Measurements from ENCODE around the gene ZNF652.
"Not testable (repeated sequence)": the region's sequence is repeated elsewhere in the genome, so short reads cannot be mapped to it uniquely, and the experiment has no call there.

ZNF652 gene

DNA sequence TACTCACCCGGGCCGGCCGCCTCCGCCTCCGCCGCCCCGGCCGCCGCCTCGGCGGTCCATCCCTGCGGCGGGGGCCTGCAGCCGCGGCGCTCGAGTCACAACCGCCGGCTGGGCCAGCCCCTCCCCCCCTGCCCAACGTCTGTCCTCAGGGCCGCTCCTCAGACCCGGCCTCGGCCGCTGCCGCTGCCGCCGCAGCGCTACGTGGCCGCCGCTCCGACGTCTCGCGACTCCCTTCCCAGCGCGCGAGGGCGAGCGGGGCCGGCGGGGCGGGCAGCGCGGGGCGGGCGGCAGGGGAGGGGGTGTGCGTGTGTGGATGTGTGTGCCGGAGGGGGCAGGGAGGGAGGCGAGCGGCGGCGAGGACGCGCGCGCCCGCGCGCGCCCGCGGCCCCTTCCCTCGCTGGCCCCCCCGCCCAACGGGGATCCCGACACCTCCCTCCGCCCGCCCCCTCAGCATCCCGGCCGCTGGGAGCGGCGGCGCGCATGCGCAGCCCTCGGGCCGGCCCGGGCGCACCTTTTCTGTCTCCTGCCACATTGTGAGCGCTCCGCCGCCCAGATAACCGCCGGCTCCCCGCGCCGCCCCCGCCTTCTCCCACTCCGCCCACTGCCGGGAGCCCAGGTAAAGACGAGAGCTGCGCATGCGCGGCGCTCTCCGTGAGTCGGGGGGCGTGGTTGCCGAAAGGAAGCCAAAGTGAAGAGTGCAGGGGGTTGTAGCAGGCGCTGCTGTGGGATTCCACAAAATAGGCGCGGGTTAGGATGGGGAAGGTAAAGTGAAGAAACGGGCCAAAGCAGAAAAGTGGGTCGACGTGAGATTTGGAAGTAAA is at the start of gene ZNF652:
ZNF652 (minus strand) TSS at position 349 of the 821 bp plus-strand sequence. CDS start 44,525 bp downstream, outside the sequence.
- peak; percentile 95 for DNase-seq

DNA sequence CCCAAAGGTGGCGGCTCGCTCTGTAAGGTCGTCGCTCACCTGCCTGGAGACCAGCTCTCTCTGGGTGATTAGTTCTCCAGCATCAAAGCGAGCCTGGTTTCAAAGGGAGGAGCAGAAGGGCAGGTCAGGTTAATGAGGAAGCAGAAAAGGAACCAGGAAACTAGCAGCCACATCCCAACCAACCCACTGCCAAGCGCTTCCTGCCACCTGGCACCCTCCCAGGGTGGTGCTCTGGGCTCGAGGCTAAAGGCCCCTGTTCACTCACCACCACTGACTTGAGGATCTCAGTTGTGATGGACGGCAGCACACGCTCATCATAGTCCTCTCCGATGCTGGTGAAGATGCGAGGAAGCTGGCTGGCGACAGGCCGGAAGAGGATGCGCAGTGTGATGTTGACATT is 47.0 kb upstream of the ZNF652 start:
- no peak for DNase-seq

DNA sequence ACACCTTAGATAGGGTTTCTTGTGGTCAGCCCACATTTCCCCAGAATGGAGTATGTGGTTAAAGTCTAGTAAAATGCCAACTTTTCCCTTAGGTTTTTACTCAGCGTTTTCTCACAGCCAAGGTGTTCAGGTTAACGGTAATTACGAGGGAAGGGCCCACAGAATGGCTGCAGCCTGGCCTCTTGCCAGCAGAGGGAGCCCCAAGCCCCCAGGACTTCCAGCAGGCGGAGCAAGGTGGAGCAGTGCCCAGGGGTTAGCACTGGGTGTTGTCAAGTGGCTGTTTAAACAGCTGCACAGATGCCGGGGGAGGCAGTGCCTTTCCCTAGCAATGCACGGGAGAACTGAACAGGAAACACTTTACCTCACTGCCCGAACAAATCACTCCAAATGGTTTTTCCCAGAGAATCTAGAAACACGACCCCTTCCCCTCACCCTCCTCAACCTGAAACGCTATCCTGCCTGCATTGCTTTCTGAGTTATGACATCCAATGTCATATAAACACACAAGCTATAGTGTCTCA is 46.0 kb upstream of the ZNF652 start:
- peak; percentile 87 for DNase-seq

DNA sequence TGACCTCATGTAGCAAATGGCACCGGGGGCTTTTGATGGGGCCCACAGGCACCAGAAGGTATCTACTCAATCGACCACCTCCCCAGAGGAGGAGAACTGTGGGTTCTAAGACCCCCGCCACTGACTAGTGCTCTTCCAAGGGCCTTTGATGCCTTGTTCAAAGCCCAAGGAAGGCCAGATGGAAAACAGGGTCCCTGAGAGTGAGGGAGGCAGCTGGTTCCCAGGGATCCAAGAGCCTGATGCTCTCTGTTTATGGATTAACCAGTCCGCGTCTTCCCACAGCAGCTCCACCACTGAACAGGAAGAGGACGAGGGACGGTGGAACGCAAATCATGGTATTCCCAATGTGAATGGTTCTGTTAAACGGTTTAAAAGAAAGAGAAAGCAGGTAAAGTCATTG is 45.0 kb upstream of the ZNF652 start:
- no peak for DNase-seq

DNA sequence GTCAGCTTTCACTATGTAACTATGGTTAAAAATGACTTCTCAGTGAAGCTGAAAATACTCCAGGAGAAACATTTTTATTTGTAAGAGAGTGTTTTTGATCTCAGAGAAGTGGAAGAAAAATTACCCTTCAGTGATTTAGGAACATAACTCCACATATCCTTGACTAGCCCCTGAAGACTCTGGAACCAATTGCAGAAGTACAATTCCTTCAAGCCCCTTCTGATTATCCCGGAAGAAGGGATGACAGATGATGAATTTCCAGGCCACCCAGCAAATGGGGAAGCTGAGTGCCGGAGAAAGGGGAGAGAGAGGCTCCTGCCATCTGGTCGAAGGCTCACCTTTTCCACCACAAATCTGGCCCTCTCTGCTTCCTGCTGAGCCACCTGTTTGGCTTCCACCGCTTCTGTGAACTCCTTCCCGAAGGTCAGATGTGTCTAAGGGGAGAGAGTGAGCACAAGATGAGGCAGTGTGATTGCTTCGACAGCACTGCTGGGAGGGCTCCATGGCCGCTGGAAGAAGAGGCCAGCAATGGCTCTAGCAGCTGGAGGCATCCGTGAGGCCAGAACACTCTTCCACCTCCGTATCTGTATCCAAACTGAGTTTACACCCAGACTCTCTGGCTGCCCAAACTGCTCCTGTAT is 44.5 kb upstream of the ZNF652 start:
- DNase-seq: no peak

DNA sequence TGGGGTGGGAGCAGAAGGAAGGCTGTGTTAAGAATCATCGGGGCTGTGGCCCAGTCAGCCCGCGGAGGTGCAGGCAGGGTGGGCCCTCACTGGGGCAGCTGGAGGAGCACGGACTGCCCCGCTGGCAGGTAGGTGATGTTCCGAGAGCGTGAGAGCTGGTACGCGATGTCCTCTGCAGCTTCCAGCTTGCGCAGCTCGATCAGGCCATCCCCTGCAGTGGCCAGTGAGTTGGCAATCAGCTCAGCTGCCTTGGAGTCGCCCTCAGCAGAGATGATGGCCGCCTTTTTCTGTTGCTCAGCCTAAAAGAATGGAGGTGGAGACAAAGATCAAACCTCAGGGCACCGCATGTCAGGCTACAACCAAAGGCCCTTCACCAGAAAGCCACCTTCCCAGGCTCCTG is 42.9 kb upstream of the ZNF652 start:
- DNase-seq: no peak

DNA sequence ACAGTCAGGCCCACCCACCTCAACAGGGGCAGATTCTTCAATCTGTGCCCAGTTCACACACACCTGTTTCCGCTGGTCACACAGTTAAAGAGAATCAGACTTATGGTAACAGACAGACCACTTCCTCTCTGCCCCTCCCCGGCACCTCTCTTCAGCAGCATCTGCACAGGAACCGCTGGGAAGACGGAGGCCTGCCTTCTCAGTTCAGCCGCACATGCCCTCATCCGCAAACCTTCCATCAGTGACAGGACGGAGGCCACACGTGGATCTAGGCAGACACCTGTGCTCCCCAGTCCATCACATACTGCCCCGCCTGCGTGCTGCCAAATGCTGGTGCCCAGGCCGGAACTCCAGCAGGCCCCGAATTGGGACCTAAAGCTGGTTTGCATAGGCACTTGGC is 42.3 kb upstream of the ZNF652 start:
- DNase-seq: peak; percentile 54

DNA sequence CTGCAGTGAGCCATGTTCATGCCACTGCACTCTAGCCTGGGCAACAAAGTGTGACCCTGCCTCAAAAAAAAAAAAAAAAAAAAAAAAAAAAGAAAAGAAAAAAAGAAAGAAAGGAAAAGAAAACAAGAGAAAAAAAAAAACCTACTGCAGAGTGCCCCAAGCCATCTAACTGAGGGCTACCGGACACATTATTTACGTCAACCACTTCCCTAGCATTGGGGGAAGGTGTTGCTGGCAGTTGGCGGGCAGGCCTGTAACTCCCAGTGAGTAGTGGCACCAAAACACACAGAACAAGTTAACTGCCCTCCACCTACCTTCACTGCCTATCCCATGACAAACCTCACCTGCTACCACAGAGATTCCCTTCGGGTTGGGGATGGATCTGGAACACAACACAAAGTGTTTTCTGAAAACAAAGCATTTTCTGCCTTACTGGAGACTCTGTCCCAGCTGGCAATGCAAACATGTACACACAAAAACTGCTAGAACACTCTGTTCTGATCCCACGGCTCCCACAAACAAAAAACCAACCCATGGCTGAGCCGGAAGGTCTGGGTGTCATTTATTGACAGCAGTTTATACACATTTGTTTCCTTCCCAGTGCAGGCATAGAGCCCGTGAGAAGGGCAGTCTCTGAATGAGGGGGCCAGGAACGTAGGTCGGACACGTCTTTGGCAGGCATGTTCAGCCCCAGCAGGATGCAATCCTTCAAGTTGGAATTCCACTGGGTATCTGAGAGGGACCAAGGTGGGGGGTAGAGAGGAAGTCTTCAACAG is 41.7 kb upstream of the ZNF652 start:
- DNase-seq: peak; percentile 21

DNA sequence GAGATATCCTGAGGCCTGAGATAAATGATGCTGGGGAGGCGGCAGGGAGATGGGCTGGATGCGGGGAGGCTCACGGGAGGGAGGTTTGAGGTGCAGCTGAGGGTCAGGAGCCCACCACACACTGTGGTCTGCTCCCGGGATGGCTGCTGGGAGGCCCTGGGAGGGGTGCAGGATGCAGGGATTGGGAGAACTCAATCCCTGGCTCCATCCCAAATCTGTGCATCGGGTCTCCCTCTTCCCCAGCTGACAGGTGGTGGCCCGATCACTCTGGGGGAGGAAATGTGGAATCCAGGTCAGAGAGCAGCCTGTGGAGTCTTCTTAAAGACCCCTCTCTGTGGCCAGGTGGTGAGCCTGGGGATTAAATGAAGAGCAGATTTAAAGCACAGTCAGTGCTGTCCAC is 40.7 kb upstream of the ZNF652 start:
- DNase-seq: no peak

DNA sequence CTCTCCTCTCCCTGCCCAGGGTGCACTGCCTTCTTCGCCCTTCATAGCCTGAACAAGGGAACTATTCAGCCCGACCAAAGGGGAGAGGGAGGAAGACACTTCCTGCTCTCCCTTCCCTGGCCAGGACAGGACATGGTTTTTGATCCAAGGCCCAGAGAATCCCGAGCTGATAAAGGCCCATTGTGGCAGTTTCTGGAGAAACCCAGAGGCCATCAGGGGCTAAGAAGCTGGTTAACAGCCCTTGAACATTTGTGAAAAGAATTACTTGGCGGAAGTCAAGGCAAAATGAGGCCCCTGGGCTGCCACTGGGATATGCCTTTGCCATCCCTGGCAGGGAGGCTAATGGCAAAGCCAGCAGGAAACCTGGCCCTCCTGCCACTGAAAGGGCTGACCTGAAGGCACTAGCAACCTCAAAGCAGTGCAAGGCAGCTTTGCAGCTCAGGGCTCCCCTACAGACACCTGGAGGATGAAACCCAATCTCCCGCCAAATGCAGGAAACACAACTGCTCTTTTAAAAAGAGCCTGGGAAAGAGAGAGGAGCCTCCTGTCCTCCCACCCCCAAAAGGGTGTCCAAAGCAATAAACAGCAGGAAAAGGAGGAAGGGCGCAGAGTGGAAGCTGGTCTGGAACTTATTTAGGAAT is 40.0 kb upstream of the ZNF652 start:
- no peak for DNase-seq

DNA sequence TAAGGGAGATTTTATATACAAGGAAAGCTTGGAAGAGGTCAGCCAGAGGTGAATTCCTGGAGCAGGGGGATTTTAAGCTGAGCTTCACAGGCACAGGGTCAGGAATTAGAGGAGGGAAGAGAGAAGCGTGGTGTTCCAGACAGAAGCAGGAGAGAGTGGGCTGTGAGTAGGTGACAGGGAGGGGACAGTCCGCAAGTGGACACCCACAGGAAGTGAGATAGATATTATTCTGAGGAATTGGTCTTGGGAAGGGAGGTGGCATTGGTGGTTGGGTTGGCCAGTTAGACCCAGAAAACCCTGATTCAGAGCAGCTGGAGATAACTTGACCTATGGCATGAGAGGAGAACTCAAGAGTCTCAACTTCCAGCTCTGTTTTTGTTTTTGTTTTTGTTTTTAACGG is 37.9 kb upstream of the ZNF652 start:
- no peak for DNase-seq

DNA sequence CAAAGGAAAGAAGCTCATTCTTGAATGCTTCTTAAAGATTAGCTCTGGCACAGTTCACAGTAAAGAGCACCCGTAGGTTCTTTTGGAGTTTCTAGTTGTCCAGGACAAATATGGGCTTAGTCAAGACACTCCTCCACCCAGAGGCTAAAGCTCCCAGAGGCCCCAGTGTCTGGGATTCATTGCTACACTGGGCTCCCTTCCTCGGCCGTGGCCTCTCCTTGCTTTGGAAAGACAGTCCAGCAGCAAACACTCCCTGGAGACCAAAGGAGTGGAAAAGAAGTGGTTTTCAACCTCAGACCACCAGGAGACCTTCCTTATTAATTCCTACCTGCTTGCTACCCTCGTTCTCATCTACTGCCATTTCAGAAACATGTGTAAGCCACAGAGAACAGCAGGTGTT is 35.5 kb upstream of the ZNF652 start:
- DNase-seq: no peak

DNA sequence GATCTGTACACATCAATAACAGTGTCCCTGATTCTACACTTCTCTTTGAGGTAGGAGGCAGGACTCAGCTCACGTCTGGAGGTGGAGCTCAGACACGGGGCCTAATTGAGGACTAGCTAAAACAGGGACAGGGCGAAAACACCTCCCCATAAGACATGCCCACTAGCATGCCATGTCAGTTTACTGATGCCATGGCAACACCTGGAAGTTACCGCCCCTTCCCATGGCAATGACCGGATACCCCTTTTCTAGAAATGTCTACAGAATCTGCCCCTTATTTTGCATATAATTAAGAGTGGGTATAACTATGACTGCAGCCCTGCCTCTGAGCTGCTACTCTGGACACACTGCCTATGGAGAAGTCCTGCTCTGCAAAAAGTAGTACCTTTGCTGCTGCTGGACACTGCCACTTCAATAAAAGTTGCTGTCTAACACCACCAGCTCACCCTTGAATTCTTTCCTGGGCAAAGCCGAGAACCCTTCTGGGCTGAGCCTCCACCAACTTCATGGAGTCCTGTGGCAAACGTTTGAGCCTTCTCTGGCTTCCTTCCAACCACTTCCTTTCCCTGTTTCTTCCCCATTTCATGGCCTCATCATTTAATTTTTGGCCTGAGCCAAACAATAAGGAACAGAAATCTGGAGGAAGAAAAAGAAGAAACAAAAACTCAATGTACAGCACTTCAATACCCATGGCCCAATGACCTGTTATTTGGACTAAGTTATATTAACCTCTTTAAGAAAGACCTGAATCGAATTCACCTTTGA is 31.6 kb upstream of the ZNF652 start:
- no peak for DNase-seq

DNA sequence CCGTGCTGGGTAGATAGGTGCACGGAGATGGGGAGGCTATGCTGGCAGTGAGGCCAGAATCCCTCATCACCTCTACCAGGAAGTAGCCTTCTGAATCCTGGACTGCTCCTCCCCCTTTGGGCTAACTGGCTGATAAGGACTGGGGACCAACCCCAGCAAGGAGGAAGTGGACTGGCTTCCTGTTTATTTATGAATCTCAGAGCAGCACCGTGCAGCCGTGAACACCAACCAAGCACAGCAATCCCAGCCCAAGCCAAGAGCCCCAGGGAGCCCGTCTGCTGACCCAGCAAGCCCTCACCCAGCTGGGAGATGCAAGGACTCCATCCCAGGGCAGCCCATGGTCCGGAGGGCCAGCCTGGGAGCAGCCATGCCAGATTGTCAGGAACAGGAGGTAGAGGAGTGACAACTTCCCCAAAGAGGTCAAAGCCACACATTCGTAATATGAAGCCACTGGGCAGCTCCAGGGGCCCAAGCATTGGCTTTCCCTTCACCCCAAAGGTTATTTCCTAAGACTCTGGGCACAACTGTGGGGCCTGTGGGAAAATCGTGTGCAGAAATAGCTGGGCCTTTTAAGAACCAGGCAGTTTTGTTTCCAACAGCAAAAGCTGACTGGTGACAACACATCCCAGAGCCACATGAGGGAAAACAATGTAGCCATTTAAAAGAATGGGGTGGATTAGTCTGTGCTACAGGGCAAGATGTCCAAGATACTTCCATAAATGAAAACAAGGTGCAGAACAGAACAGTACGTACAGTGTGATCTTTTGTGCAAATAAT is 28.7 kb upstream of the ZNF652 start:
- DNase-seq: peak; percentile 10

DNA sequence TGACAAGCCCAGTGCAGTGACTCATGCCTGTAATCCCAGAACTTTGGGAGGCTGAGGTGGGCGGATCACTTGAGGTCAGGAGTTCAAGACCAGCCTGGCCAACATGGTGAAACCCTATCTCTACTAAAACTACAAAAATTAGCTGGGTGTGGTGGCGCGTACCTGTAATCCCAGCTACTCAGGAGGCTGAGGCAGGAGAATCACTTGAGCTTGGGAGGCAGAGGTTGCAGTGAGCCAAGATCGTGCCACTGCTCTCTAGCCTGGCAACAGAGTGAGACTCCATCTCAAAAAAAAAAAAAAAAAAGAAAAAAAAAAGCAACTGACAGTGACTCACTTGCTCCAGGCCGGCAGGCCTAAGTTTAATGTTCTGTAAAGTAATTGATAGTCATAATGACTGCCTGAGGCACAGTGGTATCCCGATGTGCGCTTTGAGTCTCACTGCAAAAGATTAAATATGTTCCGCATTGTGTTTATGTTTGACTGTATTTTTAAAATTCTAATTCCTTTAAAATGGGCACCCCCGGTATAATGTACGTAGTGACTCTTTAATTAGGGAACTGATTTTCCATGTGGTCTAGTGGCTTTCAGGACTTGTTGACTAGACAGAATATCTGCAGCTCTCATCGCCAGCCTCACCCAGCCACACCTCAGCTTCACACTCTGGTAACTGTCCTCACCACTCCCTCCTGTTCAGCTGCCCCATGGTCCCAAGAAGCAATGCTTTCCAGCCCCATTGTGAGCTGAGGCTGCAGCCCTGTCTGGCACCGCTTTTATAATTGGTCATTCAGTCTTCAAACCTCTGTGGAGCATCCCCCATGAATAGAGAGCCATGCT is 27.7 kb upstream of the ZNF652 start:
- not testable (repeated sequence) for DNase-seq

DNA sequence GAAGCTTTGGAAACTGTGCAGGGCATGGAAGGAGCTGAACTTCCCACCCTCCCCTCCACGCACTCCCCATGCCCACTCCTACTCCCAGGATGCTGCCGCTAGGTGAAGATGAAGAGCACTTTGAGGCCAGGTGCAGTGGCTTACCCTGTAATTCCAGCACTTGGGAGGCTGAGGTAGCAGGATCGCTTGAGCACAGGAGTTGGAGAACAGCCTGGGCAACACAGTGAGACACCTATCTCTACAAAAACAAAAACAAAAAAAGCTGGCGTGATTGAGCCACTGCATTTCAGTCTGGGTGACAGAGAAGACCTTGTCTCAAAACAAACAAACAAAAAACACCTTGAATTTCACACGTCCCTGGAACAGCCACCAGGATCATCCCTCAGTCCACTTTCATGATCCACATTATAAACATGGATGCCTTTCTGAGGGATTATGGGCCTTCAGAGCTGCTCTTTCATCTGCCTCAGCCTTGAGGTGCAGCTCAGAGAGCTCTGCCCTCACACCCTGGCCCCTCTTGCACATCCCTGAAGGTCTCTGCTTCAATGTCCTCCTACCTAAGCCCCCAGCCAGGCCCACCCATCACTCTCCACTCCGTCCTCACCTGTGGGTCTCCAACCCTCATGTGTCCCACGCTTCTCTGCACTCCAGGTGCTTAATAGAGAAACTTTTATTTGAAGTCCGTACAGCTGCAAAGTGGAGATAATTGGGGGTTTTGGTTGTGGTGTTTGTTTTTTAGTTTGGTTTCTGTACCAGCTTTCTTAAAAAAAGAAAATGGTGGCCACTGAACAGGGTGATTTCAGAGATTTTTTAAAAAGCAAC is 26.9 kb upstream of the ZNF652 start:
- no peak for DNase-seq

DNA sequence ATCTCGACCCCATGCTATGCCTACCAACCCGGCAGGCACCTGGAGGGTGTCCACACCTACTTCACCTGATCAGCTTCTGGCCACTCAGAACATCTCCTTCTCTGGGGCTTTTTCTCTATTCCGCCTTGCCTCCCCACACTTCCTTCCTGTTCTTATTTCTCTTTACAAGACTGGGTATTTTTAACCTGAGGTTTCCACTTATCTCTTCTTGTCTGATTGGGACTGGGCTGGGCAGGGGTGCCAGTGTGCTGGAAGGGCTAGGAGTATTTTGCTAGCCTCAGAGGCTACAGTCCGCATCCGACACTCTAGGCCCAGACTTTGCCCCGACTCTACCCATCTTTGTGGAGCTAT is 26.2 kb upstream of the ZNF652 start:
- peak; percentile 32 for DNase-seq

DNA sequence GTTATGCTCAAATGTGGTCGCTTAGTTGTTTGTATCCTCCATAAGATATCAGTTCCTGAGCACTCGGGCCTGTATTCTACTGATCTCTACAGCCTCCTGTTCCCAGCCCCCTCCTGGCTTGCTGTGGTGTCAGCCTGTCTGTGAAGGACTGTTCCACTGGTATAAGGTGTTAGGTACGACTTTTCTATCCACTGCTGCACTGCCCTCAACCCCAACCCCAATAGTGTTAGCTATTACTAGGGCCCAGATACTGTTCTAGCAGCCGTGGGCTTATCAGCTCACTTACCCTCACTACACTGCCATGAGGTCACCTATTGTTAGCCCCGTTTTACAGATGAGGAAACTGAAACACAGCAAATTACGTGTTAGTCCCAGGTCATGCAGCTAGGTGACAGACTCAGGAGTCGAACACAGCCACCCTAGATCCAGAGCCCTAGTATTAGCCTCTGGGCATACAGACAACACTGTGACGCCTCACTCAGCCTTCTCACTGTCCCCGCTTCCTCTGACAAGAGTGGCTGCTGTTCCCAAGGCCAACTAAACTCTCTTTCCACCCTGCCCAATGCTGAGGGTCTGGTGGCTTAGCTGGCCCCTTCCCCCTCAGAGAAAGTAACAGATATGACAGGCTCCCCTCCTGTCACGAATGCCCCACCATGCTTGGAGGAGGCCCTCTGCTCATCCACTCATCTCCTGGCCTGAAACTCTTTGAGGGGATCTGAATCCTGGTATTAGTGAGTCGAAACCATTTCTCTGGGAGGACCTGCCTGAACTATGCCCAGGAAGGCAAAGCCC is 25.6 kb upstream of the ZNF652 start:
- no peak for DNase-seq

DNA sequence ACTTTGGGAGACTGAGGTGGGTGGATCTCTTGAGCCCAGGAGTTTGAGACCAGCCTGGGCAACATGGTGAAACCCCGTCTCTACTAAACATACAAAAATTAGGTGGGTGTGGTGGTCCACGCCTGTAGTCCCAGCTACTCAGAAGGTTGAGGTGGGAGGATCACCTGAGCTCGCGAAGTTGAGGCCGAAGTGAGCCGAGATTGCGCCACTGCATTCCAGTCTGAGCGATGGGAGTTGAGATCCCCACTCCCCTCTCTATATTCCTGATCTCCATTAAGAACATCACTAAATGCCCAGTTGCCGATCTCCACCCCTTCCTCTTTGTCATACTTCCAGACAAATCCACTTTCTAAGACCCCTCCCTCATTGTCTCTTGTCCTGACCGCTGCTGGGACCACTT is 24.3 kb upstream of the ZNF652 start:
- DNase-seq: no peak

Measured in activated gamma-delta T cell treated with Interleukin-2 at 50 U/mL for 16 hours (primary cell).